IPS-15b (cell line): ENCODE data around the gene ANKRD66.

Source experiments
- H3K27me3 ChIP-seq: one replicate; pipeline ENCODE4 v1.6.1; 2013; ENCODE audit warnings: low read length; ENCODE audit not compliant: control insufficient read depth, insufficient read depth
- H3K36me3 ChIP-seq: one replicate; pipeline ENCODE4 v1.6.1; 2013; ENCODE audit warnings: low read length; ENCODE audit not compliant: control insufficient read depth, insufficient read depth
- H3K4me1 ChIP-seq: one replicate; pipeline ENCODE4 v1.6.1; 2013; ENCODE audit warnings: mild to moderate bottlenecking, low read length; ENCODE audit not compliant: control insufficient read depth, insufficient read depth
- H3K4me3 ChIP-seq: one replicate; pipeline ENCODE4 v1.5.1; 2013; ENCODE audit warnings: low read depth, low read length
- H3K9ac ChIP-seq: one replicate; pipeline ENCODE4 v1.6.1; 2013; ENCODE audit warnings: low read depth, mild to moderate bottlenecking, low read length
- H3K9me3 ChIP-seq: one replicate; pipeline ENCODE4 v1.6.1; 2013; ENCODE audit warnings: mild to moderate bottlenecking, low read length; ENCODE audit not compliant: control insufficient read depth, insufficient read depth

The ANKRD66 gene

GRCh38 chr6:46746696-46747095, at the start of gene ANKRD66:
Gene ANKRD66 (plus strand): TSS chr6:46746933. CDS start chr6:46751949, 5,016 bp downstream.
- H3K36me3 ChIP-seq: no peaks in the 10 kb centered on the region

GRCh38 chr6:46699970-46700369, 46.8 kb upstream of the ANKRD66 start:
- Histone ChIP-seq H3K9ac (no peak overlapping the region), H3K9me3 (no peaks in the 10 kb centered on the region), H3K36me3 (no peaks in the 10 kb centered on the region), H3K4me1 (no peaks in the 10 kb centered on the region), H3K4me3 (no peak overlapping the region), H3K27me3 (no peaks in the 10 kb centered on the region)

More at GRCh38 chr6:46746696-46747095, at the start of gene ANKRD66:
- H3K4me1 ChIP-seq: peaks cover 4% of the 10 kb centered on the region
- H3K4me3 ChIP-seq: no peak within 1 kb of the TSS
- no peaks in the 10 kb centered on the region for H3K27me3 ChIP-seq
- no peaks in the 10 kb centered on the region for H3K9me3 ChIP-seq
- no peak within 1 kb of the TSS for H3K9ac ChIP-seq

GRCh38 chr6:46704562-46704961, 42.2 kb upstream of the ANKRD66 start:
- Histone ChIP-seq H3K36me3 (no peaks in the 10 kb centered on the region), H3K27me3 (no peaks in the 10 kb centered on the region), H3K9ac (no peak overlapping the region), H3K4me3 (no peak overlapping the region), H3K9me3 (no peaks in the 10 kb centered on the region), H3K4me1 (no peaks in the 10 kb centered on the region)

- H3K36me3 ChIP-seq: no peaks in the 10 kb centered on the region
- no peaks in the 10 kb centered on the region for H3K27me3 ChIP-seq
- no peak overlapping the region for H3K9ac ChIP-seq
- no peak overlapping the region for H3K4me3 ChIP-seq
- no peaks in the 10 kb centered on the region for H3K9me3 ChIP-seq
- H3K4me1 ChIP-seq: no peaks in the 10 kb centered on the region
Measured at GRCh38 chr6:46706464-46706863, 40.3 kb upstream of the ANKRD66 start.

- H3K9ac ChIP-seq: no peak overlapping the region
- H3K4me3 ChIP-seq: no peak overlapping the region
- H3K27me3 ChIP-seq: no peaks in the 10 kb centered on the region
- no peaks in the 10 kb centered on the region for H3K36me3 ChIP-seq
- H3K9me3 ChIP-seq: no peaks in the 10 kb centered on the region
- no peaks in the 10 kb centered on the region for H3K4me1 ChIP-seq
Measured at GRCh38 chr6:46711491-46711890, 35.2 kb upstream of the ANKRD66 start.

GRCh38 chr6:46715141-46715540, 31.6 kb upstream of the ANKRD66 start:
- Histone ChIP-seq H3K9me3 (no peaks in the 10 kb centered on the region), H3K9ac (no peak overlapping the region), H3K4me1 (no peaks in the 10 kb centered on the region), H3K36me3 (no peaks in the 10 kb centered on the region), H3K27me3 (no peaks in the 10 kb centered on the region), H3K4me3 (no peak overlapping the region)

GRCh38 chr6:46719099-46719498, 27.6 kb upstream of the ANKRD66 start:
- Histone ChIP-seq H3K4me3 (no peak overlapping the region), H3K27me3 (no peaks in the 10 kb centered on the region), H3K36me3 (no peaks in the 10 kb centered on the region), H3K4me1 (no peaks in the 10 kb centered on the region), H3K9me3 (no peaks in the 10 kb centered on the region), H3K9ac (no peak overlapping the region)

- no peaks in the 10 kb centered on the region for H3K4me1 ChIP-seq
- H3K36me3 ChIP-seq: no peaks in the 10 kb centered on the region
- no peaks in the 10 kb centered on the region for H3K27me3 ChIP-seq
- no peak overlapping the region for H3K4me3 ChIP-seq
- H3K9me3 ChIP-seq: no peaks in the 10 kb centered on the region
- H3K9ac ChIP-seq: no peak overlapping the region
Measured at GRCh38 chr6:46720401-46720800, 26.3 kb upstream of the ANKRD66 start.

- no peaks in the 10 kb centered on the region for H3K36me3 ChIP-seq
Measured at GRCh38 chr6:46729787-46730326, 16.9 kb upstream of the ANKRD66 start.

GRCh38 chr6:46730921-46731461, 15.7 kb upstream of the ANKRD66 start:
- peaks cover 15% of the 10 kb centered on the region for H3K27me3 ChIP-seq
- no peak overlapping the region for H3K4me3 ChIP-seq
- H3K36me3 ChIP-seq: no peaks in the 10 kb centered on the region
- H3K9me3 ChIP-seq: no peaks in the 10 kb centered on the region
- no peak overlapping the region for H3K9ac ChIP-seq
- peaks cover 5% of the 10 kb centered on the region for H3K4me1 ChIP-seq

More at GRCh38 chr6:46729787-46730326, 16.9 kb upstream of the ANKRD66 start:
- Histone ChIP-seq H3K4me3 (no peak overlapping the region), H3K4me1 (peaks cover 5% of the 10 kb centered on the region), H3K9me3 (no peaks in the 10 kb centered on the region), H3K9ac (no peak overlapping the region), H3K27me3 (peaks cover 9% of the 10 kb centered on the region)

- Histone ChIP-seq H3K4me1 (peaks cover 5% of the 10 kb centered on the region), H3K9ac (no peak overlapping the region), H3K36me3 (no peaks in the 10 kb centered on the region), H3K4me3 (no peak overlapping the region), H3K27me3 (peaks cover 26% of the 10 kb centered on the region), H3K9me3 (no peaks in the 10 kb centered on the region)
Measured at GRCh38 chr6:46733341-46733801, 13.4 kb upstream of the ANKRD66 start.

GRCh38 chr6:46734867-46735719, 11.6 kb upstream of the ANKRD66 start, which contains the start of gene PLA2G7:
Gene PLA2G7 (minus strand): TSS chr6:46735375. CDS start chr6:46722891, 12,484 bp downstream.
- Histone ChIP-seq H3K36me3 (no peaks in the 10 kb centered on the region), H3K27me3 (peaks cover 26% of the 10 kb centered on the region), H3K9ac (peak within 1 kb of the TSS; percentile 56), H3K4me3 (peak within 1 kb of the TSS; percentile 69), H3K9me3 (no peaks in the 10 kb centered on the region), H3K4me1 (peaks cover 5% of the 10 kb centered on the region)
